HepG2 (cell line): ENCODE measurements around the gene NKAIN4. TPM values are rescaled to one million over a fixed set of nuclear protein-coding genes. Genes with fewer than 3 reads are reported as not detected.
A peak's percentile ranks its signal among the peaks of the same experiment; 100 is the strongest.

ENCODE experiments used
- ATAC-seq: fragments of 200-7000 bp; cut with Tn5 transposase; 3 replicates; pipeline ENCODE4 v1.9.1; 2020; ENCODE audit warnings: mild to moderate bottlenecking, moderate library complexity
- BruUV-seq: library from RNA; stranded (reverse); fragments of 400-500 nt; replicated peaks from 2 replicates; lab custom pipeline; 2021; lab: Mats Ljungman, UMichigan
- CTCF ChIA-PET: fragments of 300-600 bp; formaldehyde crosslinking; extraction: SDS; loops from one replicate; lab custom pipeline; 2021; ENCODE audit warnings: low total read pairs, inconsistent platforms, low intra/inter-chr PET ratio; lab: Yijun Ruan, JAX
- POLR2A ChIA-PET: fragments of 350-600 bp; sonication (Branson Sonifier 250); formaldehyde crosslinking; loops from one replicate; lab custom pipeline; 2020; ENCODE audit warnings: antibody characterized with exemption, inconsistent platforms; lab: Yijun Ruan, JAX
- DNase-seq: peaks from one replicate; pipeline ENCODE4 v3.0.0-alpha.2; 2015; ENCODE audit warnings: low spot score
- FAIRE-seq: peaks from 3 replicates; lab custom pipeline; 2011; peaks lifted over from hg19 to GRCh38; lab: Jason Lieb, UNC
- H2AFZ ChIP-seq: one replicate; pipeline ENCODE4 v1.6.1; 2011; ENCODE audit warnings: low read length, inconsistent platforms
- H3K27ac ChIP-seq: fragments of 300-600 bp; 3 replicates; pipeline ENCODE4 v1.8.0; 2011; ENCODE audit warnings: mixed run types, mild to moderate bottlenecking, mixed read lengths, low read length, inconsistent platforms; ENCODE audit not compliant: insufficient read depth; ENCODE audit errors: extremely low read length
- H3K27me3 ChIP-seq, 2 experiments: fragments of 200-600 bp in 1 of 2; 2 replicates in 1 of 2; 3 replicates in 1 of 2; pipeline versions ENCODE4 v1.6.0 to v1.8.0; 2011; ENCODE audit warnings: low read length in 2 of 2, mild to moderate bottlenecking in 2 of 2, moderate library complexity in 2 of 2, inconsistent platforms in 1 of 2; ENCODE audit not compliant: insufficient read depth in 2 of 2, control insufficient read depth in 1 of 2
- H3K36me3 ChIP-seq, 2 experiments: fragments of 200-600 bp in 1 of 2; replicated peaks in 1 of 2; 2 replicates in 1 of 2; 3 replicates in 1 of 2; pipeline versions ENCODE4 v1.5.1 to v1.8.0; 2011; ENCODE audit warnings: low read length in 2 of 2, inconsistent platforms in 1 of 2; ENCODE audit not compliant: insufficient read depth in 2 of 2, control insufficient read depth in 1 of 2
- H3K4me1 ChIP-seq: 2 replicates; pipeline ENCODE4 v1.5.1; 2012; ENCODE audit warnings: low read length, inconsistent platforms; ENCODE audit not compliant: insufficient read depth
- H3K4me2 ChIP-seq: 2 replicates; pipeline ENCODE4 v1.6.0; 2011; ENCODE audit warnings: low read depth, low read length, inconsistent platforms
- H3K4me3 ChIP-seq, 3 experiments: fragments of 200-600 bp in 1 of 3; sonication (generic), shearing (Covaris generic) in 1 of 3; replicated peaks in 1 of 3; 2 replicates each; pipeline ENCODE4 v1.5.1; 2011 to 2016; ENCODE audit warnings: low read length in 3 of 3, inconsistent platforms in 2 of 3, low read depth in 2 of 3, mild to moderate bottlenecking in 2 of 3, control low read depth in 1 of 3, mixed read lengths in 1 of 3; ENCODE audit not compliant: insufficient read depth in 1 of 3
- H3K79me2 ChIP-seq: one replicate; pipeline ENCODE4 v1.6.1; 2011; ENCODE audit warnings: low read length, inconsistent platforms; ENCODE audit not compliant: insufficient read depth
- H3K9ac ChIP-seq: 2 replicates; pipeline ENCODE4 v1.6.0; 2011; ENCODE audit warnings: mild to moderate bottlenecking, low read depth, low read length, inconsistent platforms; ENCODE audit not compliant: insufficient read depth
- H3K9me3 ChIP-seq: 2 replicates; pipeline ENCODE4 v1.5.1; 2012; ENCODE audit warnings: mild to moderate bottlenecking, low read length
- H4K20me1 ChIP-seq: 2 replicates; pipeline ENCODE4 v1.6.0; 2011; ENCODE audit warnings: inconsistent platforms, mild to moderate bottlenecking, low read length, moderate library complexity; ENCODE audit not compliant: insufficient read depth
- IRF9 ChIP-seq: sonication (generic); formaldehyde crosslinking; IDR thresholded peaks from 2 replicates; pipeline ENCODE4 v1.8.0; 2022; ENCODE audit warnings: missing genetic modification reagents, mild to moderate bottlenecking, borderline replicate concordance
- LCORL ChIP-seq, 2 experiments: fragments of 450-650 bp in 1 of 2; sonication (generic) in 1 of 2; formaldehyde crosslinking in 1 of 2; IDR thresholded peaks; 2 replicates each; pipeline versions ENCODE4 v1.5.0 to v1.6.1; 2017 to 2020; ENCODE audit warnings: antibody characterized with exemption in 1 of 2, missing genetic modification reagents in 1 of 2
- MXD4 ChIP-seq: IDR thresholded peaks from 2 replicates; pipeline ENCODE4 v1.6.1; 2016; ENCODE audit warnings: mild to moderate bottlenecking, missing biosample characterization, missing genetic modification reagents
- PBX2 ChIP-seq: IDR thresholded peaks from 2 replicates; pipeline ENCODE4 v1.6.1; 2016; ENCODE audit warnings: control low read depth
- POGK ChIP-seq: sonication (generic); formaldehyde crosslinking; conservative IDR thresholded peaks from 2 replicates; pipeline ENCODE4 v1.8.0; 2022; ENCODE audit warnings: mild to moderate bottlenecking, moderate library complexity, missing genetic modification reagents
- RARA ChIP-seq: IDR thresholded peaks from 2 replicates; pipeline ENCODE4 v1.6.1; 2016; ENCODE audit warnings: missing genetic modification reagents, missing compliant biosample characterization
- STAT5B ChIP-seq: sonication (generic); formaldehyde crosslinking; IDR thresholded peaks from 2 replicates; pipeline ENCODE4 v1.4.0; 2020; ENCODE audit warnings: missing genetic modification reagents
- ZFX ChIP-seq: sonication (generic); formaldehyde crosslinking; IDR thresholded peaks from 2 replicates; pipeline ENCODE4 v1.4.0; 2020; ENCODE audit warnings: mild to moderate bottlenecking, low read depth, missing genetic modification reagents, moderate library complexity
- ZNF75D ChIP-seq: sonication (generic); formaldehyde crosslinking; IDR thresholded peaks from 2 replicates; pipeline ENCODE4 v1.8.1; 2023; ENCODE audit warnings: missing genetic modification reagents, mild to moderate bottlenecking, borderline replicate concordance
- WGBS: methylation state at CpG from one replicate; pipeline ENCODE4 v1.1.6; 2017; ENCODE audit warnings: low lambda C conversion rate; 5-methylcytosine and 5-hydroxymethylcytosine counted together
- in situ Hi-C: cut with HindIII; loops from 2 replicates; pipeline ENCODE4 v1.10.0; 2017; ENCODE audit warnings: low pct_unique_long_range_greater_than_20kb; ENCODE audit not compliant: extremely low pct_ligation_motif_present
- intact Hi-C: fragments of 100-400 bp; cut with micrococcal nuclease; formaldehyde crosslinking; loops from one replicate; pipeline ENCODE4 v1.10.0; 2022; ENCODE audit not compliant: unreplicated experiment
- polyA plus RNA-seq, 8 experiments: library from polyadenylated mRNA; depleted of rRNA in 3 of 8; stranded (reverse) in 7 of 8; unstranded in 1 of 8; fragments of >200 nt; fragmentation: Illumina TruSeq in 4 of 8; extraction: Trizol in 4 of 8; gene quantifications; 2 replicates each; pipeline versions ENCODE4 v1.2.1 to v1.2.3, GENCODE V29; 2011 to 2016; ENCODE audit warnings: low read depth in 4 of 8, missing spikeins in 1 of 8, mixed read lengths in 1 of 8; ENCODE audit not compliant: insufficient read depth in 1 of 8
- total RNA-seq, 5 experiments: library from RNA; depleted of rRNA; stranded (reverse); fragments of >200 nt; fragmentation: Illumina TruSeq; extraction: Trizol; gene quantifications; 2 replicates each; pipeline ENCODE4 v1.2.3, GENCODE V29; 2016; ENCODE audit warnings: low read depth in 1 of 5

NKAIN4 gene
- total and polyA plus RNA-seq, 2 of the 13 experiments (the other 11 are each of a cell fraction or from before 2014, with no cell fraction given), result not detected

GRCh38 chr20:63233061-63233344, 21.3 kb downstream of the NKAIN4 start (continued):
- TF ChIP-seq POGK (no peak), MXD4 (CRISPR knock-in tag) (no peak), STAT5B (CRISPR knock-in tag) (no peak), LCORL (IDR thresholded peaks at IDR 0.05) (no peak), LCORL (CRISPR knock-in tag; IDR thresholded peaks at IDR 0.05) (no peak)

GRCh38 chr20:63232235-63233060, 21.8 kb downstream of the NKAIN4 start:
- no peak for DNase-seq
- peaks cover 48% of the 10 kb centered on the region for H3K4me1 ChIP-seq
- WGBS, result 2% methylated on average over 18 of the region's 18 CpGs
- no peak overlapping the region for H3K4me3 ChIP-seq
- peak; percentile 59 for FAIRE-seq
- H4K20me1 ChIP-seq, result no peaks in the 10 kb centered on the region
- H3K27ac ChIP-seq, result no peak overlapping the region
- BruUV-seq, result no TSS peak
- CTCF ChIA-PET, result interaction anchor here (0.9 to 1.4 kb wide), 2 partner anchors 9 to 12 kb away, joined by 3 read pairs; no protein-coding TSS in a partner anchor
- H3K27me3 ChIP-seq, result peaks cover 10 to 76% of the 10 kb centered on the region in 2 experiments; a peak in 4 of 5 replicates
- H3K79me2 ChIP-seq, result no peaks in the 10 kb centered on the region
- in situ Hi-C loops, result no loop called here
- H3K9me3 ChIP-seq, result no peaks in the 10 kb centered on the region
- POLR2A ChIA-PET, result no interaction called here
- H3K36me3 ChIP-seq, result no peaks in the 10 kb centered on the region
- no peak overlapping the region for H2AFZ ChIP-seq
- no peak overlapping the region for H3K9ac ChIP-seq
- H3K4me2 ChIP-seq, result peak overlapping the region; percentile 21; the same call in 1 of the 2 replicates
- intact Hi-C loops, result loop anchor here (5.0 kb wide), 1 partner anchor 50 kb away; no protein-coding TSS in a partner anchor
- no peak for ATAC-seq
- TF ChIP-seq ZNF75D (0 out of 2 replicates have a peak, but pooled peaks have one; percentile 58), ZFX (no peak), RARA (CRISPR knock-in tag) (0 out of 2 replicates have a peak, but pooled peaks have one; percentile 7), IRF9 (CRISPR knock-in tag) (0 out of 2 replicates have a peak, but pooled peaks have one; percentile 29), PBX2 (CRISPR knock-in tag) (no peak)
